Nephron progenitor cell (in vitro differentiated cells): ENCODE results near the gene SREBF1.

ENCODE experiments used
- DNase-seq: peaks from one replicate; pipeline ENCODE4 v3.0.0; 2021
- H3K27ac Mint-ChIP-seq: 2 replicates; pipeline ENCODE4 v1.8.0; 2021; ENCODE audit warnings: mild to moderate bottlenecking, moderate library complexity, mixed read lengths
- H3K27me3 Mint-ChIP-seq: 2 replicates; pipeline ENCODE4 v1.8.0; 2021; ENCODE audit warnings: mild to moderate bottlenecking, low read depth, mixed read lengths; ENCODE audit not compliant: poor library complexity
- H3K36me3 Mint-ChIP-seq: 2 replicates; pipeline ENCODE4 v1.8.0; 2021; ENCODE audit warnings: low read depth, mixed read lengths
- H3K4me1 Mint-ChIP-seq: 2 replicates; pipeline ENCODE4 v1.8.0; 2021; ENCODE audit warnings: mixed read lengths
- H3K4me3 Mint-ChIP-seq: 2 replicates; pipeline ENCODE4 v1.8.0; 2021; ENCODE audit warnings: mild to moderate bottlenecking, moderate library complexity, mixed read lengths
- H3K9me3 Mint-ChIP-seq: 2 replicates; pipeline ENCODE4 v1.8.0; 2021; ENCODE audit warnings: mild to moderate bottlenecking, moderate library complexity, mixed read lengths
- TF ChIP-seq, protein P1 (sequence below): fragments of 200-600 bp; sonication (generic); IDR thresholded peaks from 2 replicates; pipeline ENCODE4 v1.5.0; 2021; ENCODE audit warnings: antibody characterized with exemption

Gene SREBF1

GRCh38 chr17:17836818-17837379, at the start of gene SREBF1:
SREBF1 (minus strand) TSS chr17:17836986; CDS start chr17:17836817, 169 bp downstream.
- Mint-ChIP-seq H3K27me3 (peaks cover 7% of the 10 kb centered on the region), H3K9me3 (no peaks in the 10 kb centered on the region), H3K4me3 (peak within 1 kb of the TSS; percentile 90), H3K27ac (peak within 1 kb of the TSS; percentile 97), H3K36me3 (peaks cover 12% of the 10 kb centered on the region), H3K4me1 (peaks cover 74% of the 10 kb centered on the region)
- TF ChIP-seq, protein P1, sequence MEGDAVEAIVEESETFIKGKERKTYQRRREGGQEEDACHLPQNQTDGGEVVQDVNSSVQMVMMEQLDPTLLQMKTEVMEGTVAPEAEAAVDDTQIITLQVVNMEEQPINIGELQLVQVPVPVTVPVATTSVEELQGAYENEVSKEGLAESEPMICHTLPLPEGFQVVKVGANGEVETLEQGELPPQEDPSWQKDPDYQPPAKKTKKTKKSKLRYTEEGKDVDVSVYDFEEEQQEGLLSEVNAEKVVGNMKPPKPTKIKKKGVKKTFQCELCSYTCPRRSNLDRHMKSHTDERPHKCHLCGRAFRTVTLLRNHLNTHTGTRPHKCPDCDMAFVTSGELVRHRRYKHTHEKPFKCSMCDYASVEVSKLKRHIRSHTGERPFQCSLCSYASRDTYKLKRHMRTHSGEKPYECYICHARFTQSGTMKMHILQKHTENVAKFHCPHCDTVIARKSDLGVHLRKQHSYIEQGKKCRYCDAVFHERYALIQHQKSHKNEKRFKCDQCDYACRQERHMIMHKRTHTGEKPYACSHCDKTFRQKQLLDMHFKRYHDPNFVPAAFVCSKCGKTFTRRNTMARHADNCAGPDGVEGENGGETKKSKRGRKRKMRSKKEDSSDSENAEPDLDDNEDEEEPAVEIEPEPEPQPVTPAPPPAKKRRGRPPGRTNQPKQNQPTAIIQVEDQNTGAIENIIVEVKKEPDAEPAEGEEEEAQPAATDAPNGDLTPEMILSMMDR: no peak
- peak; percentile 78 for DNase-seq

DNA sequence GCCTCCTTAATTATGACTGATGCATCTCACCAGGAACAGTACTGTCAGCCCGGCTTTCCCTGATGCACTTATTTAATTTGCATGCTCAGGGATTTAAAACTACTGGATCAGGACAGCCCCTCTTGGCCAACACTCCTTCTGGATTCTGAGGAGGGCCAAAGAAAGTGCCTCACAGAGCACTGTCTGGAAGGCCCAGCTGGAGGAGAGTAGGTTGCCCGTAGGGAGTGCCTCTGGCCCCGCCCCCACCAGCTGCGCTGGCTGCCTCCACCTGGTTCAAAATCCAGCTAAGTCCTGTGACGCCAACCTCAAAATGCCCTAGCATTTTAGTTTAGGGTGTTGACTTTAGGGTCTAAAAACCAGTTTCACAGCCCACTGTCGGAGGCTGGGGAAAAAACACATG, 49.4 kb upstream of the SREBF1 start:
- no peak overlapping the region for H3K27ac Mint-ChIP-seq
- no peaks in the 10 kb centered on the region for H3K9me3 Mint-ChIP-seq
- H3K4me3 Mint-ChIP-seq: no peak overlapping the region
- DNase-seq: no peak
- peaks cover 16% of the 10 kb centered on the region for H3K27me3 Mint-ChIP-seq
- H3K36me3 Mint-ChIP-seq: no peaks in the 10 kb centered on the region
- H3K4me1 Mint-ChIP-seq: peaks cover 66% of the 10 kb centered on the region
- TF ChIP-seq, protein P1: no peak

DNA sequence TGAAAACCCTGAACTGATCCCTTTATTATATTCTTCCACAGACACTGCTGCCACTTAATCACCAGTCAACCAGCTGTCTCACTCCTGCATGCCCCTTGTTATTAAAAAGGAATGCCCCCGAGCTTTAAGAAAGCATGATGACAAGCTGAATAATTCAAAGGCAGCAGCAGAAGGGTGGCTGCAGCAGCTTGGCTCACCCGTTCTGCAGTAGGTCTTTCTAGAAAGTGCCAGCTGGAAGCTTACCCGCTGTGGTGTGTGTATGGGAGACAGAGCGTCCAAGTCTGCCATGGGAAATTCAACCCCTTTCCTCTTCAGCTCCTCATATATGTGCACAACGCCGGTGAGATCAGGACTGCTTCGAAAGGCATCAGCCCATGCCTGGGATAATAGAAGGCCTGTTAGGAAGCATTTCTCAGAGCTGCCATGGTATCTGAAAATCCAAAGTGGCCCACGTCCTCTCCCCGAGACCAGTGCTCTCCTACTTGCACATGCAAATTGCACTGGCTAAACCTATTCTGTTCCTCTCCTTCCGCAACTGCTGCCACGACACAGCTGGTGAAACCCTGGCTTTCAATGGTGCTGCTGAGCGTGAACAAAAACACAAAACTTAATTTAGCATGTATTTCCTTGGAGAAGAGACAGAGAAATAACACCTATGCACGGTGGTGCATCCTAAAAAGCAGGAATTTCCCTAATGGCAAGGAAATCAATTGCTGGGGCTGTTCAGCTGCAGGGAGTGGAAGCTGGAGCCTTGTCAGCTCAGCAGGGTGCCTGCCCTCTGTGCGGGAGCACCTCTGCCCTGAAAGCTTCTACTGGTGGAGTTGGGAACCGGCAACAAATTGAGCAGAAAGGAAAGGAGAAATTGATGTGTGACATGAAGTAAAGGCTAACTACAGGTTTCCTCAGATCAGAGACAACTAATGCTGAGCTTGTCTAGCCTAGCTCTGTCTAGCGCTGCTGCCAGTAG, 47.9 kb upstream of the SREBF1 start:
- no peak overlapping the region for H3K27ac Mint-ChIP-seq
- no peak for DNase-seq

DNA sequence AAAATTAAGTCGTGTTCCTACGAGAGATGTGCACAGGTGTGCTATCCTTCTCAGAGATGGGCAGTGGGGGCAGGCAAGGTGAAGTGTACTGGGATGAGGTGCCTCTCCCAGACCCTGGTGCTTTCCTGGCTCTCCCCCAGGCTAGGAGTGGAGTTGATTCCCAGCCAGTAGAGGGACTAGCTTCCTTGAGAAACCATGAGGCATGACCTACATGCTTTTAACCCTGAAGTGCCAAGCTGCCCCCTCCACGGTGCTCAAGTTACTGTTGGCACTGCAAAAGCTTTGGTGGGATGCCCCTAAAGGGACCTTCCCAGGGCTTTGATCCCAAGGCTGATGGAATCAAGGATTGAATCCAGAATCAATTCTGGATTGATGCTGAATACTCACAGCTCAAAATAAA, 47.0 kb upstream of the SREBF1 start:
- peaks cover 76% of the 10 kb centered on the region for H3K4me1 Mint-ChIP-seq
- no peak overlapping the region for H3K27ac Mint-ChIP-seq
- no peaks in the 10 kb centered on the region for H3K36me3 Mint-ChIP-seq
- H3K4me3 Mint-ChIP-seq: no peak overlapping the region
- H3K27me3 Mint-ChIP-seq: peaks cover 9% of the 10 kb centered on the region
- TF ChIP-seq, protein P1: no peak
- no peaks in the 10 kb centered on the region for H3K9me3 Mint-ChIP-seq
- no peak for DNase-seq

More for the DNA sequence above, 47.9 kb upstream of the SREBF1 start:
- Mint-ChIP-seq H3K4me1 (peaks cover 77% of the 10 kb centered on the region), H3K4me3 (no peak overlapping the region), H3K27me3 (peaks cover 9% of the 10 kb centered on the region), H3K36me3 (no peaks in the 10 kb centered on the region), H3K9me3 (no peaks in the 10 kb centered on the region)
- TF ChIP-seq, protein P1: no peak

DNA sequence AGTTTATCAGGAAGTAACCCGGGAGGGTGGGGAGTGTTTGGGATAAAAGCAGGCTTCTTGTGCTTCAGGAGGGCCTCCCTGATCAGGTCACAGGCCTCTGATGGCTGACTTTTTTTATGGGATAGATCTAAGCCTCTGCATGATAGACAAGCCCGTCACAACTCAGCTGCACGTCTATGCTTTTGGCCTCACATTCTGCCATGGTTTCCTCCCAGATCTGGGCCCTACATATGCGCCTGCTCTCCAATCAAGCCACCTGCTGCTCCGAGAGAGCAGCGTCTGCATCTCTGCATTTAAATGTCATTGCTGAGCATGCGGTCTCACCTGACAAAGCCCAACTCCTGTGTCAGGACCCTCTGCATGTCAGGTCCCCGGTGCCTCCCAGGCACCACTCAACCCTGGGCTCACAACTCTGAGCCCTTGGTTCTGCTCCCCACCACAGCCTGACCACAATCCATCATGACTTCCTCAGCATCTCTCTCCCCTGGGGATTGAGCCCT, 45.3 kb upstream of the SREBF1 start:
- Mint-ChIP-seq H3K9me3 (no peaks in the 10 kb centered on the region), H3K27me3 (peaks cover 6% of the 10 kb centered on the region), H3K4me3 (no peak overlapping the region), H3K27ac (no peak overlapping the region), H3K36me3 (no peaks in the 10 kb centered on the region), H3K4me1 (peaks cover 75% of the 10 kb centered on the region)
- TF ChIP-seq, protein P1: no peak
- no peak for DNase-seq
